NCI-H2196 (cell line): ENCODE measurements around the gene ZNF793.

ENCODE experiments used
- DNase-seq: peaks from one replicate; lab custom pipeline; 2025; ENCODE audit not compliant: unreplicated experiment; lab: John Stamatoyannopoulos, UW

Gene ZNF793

DNA sequence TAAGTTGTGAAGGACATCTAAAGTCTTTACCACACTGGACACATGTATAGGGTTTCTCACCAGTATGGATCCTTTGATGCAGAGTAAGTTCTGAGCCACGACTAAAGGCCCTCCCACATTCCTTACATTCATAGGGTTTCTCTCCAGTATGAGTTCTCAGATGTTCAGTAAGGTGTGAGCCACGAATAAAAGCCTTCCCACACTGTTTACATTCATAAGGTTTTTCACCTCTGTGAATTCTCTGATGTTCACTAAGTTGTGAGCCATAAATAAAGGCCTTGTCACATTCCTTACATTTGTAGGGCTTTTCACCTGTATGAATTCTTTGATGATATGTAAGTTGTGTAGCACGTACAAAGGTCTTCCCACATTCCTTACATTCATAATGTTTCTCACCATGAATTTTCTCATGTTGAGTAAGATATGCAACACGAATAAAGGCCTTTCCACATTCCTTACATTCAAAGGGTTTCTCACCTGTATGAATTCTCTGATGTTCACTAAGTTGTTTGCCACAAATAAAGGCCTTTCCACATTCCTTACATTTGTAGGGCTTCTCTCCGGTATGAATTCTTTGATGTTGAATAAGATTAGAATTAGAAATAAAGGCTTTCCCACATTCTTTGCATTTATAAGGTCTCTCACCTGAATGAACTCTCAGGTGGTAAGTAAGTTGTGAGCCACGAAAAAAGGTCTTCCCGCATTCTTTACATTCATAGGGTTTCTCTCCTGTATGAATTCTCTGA lies 58.1 kb downstream of the ZNF793 start:
- DNase-seq, result no peak

DNA sequence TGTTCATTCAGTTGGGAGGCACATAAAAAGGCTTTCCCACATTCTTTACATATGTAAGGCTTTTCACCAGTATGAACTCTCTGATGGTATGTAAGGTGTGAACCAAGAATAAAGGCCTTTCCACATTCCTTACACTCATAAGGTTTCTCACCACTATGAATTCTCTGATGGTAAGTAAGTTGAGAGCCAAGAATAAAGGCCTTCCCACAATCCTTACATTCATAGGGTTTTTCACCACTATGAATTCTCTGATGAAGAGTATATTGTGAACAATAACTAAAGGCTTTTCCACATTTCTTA lies 58.6 kb downstream of the ZNF793 start:
- no peak for DNase-seq

DNA sequence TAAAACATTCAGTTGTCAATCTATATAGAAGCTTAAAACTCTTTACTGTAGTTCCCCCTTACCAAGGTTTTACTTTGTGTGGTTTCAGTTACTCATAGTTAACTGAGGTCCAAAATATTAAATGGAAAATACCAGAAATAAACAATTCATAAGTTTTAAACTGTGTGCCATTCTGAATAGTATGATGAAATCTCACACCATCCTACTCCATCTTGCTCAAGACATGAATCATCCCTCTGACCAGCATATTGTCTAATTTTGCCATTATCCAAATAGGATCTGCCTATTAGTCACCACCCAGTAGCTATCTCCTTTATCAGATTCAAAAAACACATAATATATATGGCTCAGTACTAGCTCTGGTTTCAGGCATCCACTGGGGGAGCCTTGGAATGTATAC lies 65.5 kb downstream of the ZNF793 start:
- DNase-seq, result no peak

DNA sequence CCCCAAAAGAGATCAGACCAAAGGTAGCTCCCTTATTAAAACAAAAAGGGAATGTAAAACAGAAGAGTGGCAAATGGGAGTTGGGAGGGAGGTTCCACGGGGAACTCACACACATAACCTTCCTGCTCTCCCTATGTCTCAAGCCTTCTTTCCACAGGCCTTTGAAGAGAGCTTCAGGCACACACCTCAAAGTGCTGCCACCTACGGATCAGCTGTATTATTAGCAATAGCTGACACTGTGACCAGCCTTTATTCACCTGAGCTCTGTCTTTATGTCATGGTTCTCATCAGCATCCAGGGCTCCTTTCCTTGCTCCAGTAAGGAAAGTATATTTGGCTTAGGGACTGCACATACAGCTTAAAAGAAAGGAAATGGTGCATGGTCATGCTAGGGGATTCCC lies 76.6 kb downstream of the ZNF793 start:
- DNase-seq, result no peak
